Astrocyte of the cerebellum (primary cell): ENCODE data around the gene CDK11B.
A peak's percentile ranks its signal among the peaks of the same experiment; 100 is the strongest.

ENCODE experiments used
- DNase-seq: peaks from one replicate; pipeline ENCODE4 v3.0.0-alpha.2; 2011; ENCODE audit warnings: low read depth
- H3K4me3 ChIP-seq: 2 replicates; pipeline ENCODE4 v1.5.1; 2011; ENCODE audit warnings: mild to moderate bottlenecking, low read depth, low read length, moderate library complexity
- in situ Hi-C: cut with HindIII; loops from 2 replicates; pipeline ENCODE4 v1.10.0; 2017; ENCODE audit warnings: low sequenced_read_pairs
- TF ChIP-seq, protein P1 (sequence below): IDR thresholded peaks from 2 replicates; pipeline ENCODE4 v1.5.1; 2012; ENCODE audit warnings: low read length, low read depth, moderate library complexity, mild to moderate bottlenecking; ENCODE audit errors: missing control alignments

CDK11B gene

DNA sequence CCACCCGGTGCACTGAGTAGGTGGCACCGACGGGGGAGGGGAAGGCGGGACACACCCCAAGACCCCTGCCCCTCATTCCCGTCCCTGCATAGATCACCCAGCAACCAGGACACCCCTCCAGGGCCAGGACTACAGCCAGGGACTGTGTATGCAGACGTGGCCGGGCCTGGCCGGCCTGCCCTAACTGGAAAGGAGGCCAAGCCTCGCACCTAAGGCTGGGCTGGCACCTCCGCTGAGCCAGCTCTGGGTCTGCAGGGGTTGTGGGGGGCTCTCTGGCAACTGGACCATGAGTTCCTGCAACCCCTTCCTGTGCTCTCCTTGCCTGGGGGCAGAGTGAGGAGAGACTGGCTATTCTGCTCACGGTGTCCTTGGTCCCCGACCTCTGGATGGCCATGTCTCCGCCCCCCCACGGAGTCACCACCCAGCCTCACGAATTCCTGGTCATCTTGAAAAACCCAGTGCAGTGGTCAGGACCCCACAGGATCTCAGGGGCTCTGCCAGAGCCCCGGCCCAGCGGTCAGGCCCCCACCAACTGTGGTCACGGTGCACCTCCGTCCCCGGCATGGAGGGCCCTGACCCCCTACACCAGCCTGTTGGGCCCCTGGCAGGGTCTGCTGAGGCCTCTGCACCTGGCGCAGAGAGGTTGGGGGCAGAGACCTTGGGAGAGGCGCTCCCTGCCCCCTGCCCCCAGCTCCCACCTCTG, 57.8 kb downstream of the CDK11B start:
- no peak overlapping the region for H3K4me3 ChIP-seq
- in situ Hi-C loops, result no loop called here
- TF ChIP-seq, protein P1, sequence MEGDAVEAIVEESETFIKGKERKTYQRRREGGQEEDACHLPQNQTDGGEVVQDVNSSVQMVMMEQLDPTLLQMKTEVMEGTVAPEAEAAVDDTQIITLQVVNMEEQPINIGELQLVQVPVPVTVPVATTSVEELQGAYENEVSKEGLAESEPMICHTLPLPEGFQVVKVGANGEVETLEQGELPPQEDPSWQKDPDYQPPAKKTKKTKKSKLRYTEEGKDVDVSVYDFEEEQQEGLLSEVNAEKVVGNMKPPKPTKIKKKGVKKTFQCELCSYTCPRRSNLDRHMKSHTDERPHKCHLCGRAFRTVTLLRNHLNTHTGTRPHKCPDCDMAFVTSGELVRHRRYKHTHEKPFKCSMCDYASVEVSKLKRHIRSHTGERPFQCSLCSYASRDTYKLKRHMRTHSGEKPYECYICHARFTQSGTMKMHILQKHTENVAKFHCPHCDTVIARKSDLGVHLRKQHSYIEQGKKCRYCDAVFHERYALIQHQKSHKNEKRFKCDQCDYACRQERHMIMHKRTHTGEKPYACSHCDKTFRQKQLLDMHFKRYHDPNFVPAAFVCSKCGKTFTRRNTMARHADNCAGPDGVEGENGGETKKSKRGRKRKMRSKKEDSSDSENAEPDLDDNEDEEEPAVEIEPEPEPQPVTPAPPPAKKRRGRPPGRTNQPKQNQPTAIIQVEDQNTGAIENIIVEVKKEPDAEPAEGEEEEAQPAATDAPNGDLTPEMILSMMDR, result no peak
- no peak for DNase-seq

DNA sequence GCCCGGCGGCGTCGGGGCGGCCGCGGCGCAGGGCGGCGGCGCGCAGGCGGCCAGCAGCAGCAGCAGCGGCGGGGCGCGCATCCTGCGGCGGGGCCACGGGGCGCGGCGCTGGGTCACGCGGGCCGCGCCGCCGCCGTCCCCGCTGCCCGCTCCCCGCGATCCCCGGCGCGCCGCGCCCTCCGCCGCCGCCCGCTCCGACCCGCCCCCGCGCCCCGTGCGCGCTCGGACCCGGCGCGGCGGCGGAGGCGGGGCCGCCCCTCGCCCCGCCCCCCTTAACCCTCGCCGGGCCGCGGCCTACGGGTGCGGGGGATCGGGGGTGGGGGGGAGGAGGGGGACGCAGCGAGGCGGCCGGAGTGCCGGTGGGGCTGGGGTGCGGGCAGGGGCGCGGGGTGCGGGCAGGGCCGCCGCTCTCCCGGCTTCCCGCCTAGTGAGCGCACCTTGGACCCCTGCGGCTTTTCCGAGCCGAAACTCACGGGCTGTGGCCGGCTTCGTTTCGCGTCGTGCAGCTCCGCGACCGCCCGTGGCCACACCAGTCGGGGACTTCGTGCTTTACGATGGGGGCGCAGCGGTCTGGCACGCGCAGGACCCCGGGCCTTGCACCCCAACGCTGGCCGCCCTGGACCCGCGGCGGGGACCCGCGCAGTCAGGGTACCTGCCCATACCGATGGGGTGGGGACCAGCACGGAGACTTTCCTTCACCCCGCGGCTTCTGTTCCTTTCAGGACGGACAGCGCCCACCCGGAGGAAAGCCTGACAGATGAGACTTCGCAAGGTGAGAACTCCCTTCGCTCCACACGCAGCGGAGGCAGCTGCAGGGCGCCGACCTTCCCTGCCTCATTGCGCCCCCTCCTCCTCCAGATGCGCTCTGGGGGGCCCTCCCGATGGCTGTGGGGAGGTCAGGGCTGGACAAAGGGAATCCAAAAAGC, 58.6 kb downstream of the CDK11B start, which contains the start of gene FNDC10:
TSS of gene FNDC10 (minus strand) at position 201 of the 926 bp plus-strand sequence. CDS start at position 81, 120 bp downstream.
- no peak for DNase-seq
- H3K4me3 ChIP-seq, result peak within 1 kb of the TSS; percentile 32
- TF ChIP-seq, protein P1, result no peak
- in situ Hi-C loops, result no loop called here

DNA sequence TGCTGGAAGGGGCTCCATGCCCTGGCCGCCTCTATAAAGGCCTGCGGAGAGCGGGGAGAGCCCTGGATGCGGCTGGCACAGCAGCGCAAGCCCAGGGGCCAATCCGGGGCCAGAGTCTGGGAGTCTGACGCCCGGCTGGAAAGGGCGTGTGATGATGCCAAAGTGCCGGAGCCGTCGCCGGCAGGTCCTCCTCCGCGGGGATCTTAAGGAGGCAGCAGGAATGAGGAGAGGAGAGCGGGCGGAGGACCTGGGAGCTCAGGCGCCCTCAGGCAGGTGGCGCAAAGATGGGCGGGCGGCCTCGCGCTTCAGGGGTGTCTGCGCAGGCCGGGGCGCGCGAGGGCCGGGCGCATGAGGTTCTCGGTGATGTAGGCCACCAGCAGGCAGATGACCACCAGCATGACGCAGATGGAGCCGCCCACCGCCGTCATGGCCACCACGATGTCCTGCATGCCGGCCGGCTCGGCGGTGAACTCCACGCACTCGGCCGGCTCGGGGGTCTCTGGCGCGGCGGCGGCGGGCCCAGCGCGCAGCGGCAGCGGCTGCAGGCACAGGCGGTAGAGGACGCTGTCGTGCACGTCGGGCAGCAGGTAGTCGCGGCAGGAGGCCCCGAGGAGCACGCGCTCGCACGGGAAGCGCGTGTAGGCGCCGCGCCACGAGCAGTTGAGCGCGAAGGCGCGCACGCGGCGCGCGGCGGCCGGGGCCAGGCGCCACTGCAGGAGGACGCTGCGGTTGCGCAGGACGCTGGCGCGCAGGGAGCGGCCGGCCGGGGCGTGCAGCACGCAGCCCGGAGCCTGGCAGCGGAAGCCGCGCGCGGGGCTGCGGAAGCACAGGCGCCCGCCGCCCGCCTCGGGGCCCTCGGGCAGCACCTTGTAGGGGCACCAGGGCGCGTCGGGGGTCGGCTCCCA, 59.5 kb downstream of the CDK11B start:
- in situ Hi-C loops, result no loop called here
- no peak overlapping the region for H3K4me3 ChIP-seq
- TF ChIP-seq, protein P1, result no peak
- DNase-seq, result no peak

DNA sequence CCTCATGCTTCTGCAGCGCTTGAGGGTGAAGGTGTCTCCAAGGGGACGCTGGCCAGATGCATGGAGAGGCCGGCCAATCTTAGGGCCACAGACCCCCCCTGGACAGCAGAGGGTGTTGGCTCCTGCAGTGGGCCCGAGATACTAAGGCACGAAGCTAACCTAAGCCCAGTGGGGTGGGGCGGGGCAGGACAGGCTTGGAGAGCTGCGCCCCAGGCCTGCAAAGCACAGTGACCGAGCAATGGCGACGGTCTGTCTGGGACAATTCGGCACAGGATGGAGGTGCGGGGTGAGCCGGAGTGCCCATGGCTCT, 60.1 kb downstream of the CDK11B start:
- H3K4me3 ChIP-seq, result no peak overlapping the region
- TF ChIP-seq, protein P1, result no peak
- no peak for DNase-seq
- in situ Hi-C loops, result no loop called here

DNA sequence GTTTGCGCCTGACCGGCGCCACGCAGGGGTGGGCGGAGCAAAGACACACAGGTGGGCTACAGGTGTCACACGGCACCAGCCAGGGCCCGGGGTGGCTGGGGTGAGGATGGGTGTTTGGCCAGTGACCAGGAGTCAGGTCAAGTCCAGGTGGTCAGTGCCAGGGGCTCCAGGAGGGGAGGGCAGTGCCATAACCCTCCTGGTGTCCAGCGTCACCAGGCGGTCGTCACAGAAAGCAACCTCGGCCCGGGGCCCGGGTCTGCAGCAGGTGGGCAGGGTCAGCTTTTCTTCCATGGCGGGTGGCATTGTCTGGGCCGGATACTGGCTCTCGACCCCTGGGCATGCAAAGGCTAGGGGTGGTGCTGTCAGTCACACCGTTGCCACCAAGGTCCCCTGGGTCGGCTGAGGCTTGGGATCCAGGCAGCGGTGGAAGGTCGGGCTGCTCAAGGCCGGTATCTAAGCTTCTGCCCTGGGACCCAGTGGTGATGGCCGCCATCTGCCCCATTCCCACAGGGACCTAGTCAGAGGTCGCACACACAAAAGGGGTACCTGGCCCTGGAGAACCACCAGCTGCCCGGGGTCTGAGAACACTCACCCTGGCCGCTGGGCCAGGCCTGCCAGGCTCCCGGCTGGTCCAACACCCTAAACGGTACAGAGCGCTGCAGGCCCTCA, 60.6 kb downstream of the CDK11B start:
- TF ChIP-seq, protein P1, result no peak
- in situ Hi-C loops, result no loop called here
- DNase-seq, result no peak
- H3K4me3 ChIP-seq, result no peak overlapping the region
